NCI-H2227 treated with DMSO at 0.1 percent for 48 hours (cell line): Measurements from ENCODE around the gene PLPPR2.
"Not testable (repeated sequence)": the region's sequence is repeated elsewhere in the genome, so short reads cannot be mapped to it uniquely, and the experiment has no call there.

Source experiments
- DNase-seq: peaks from one replicate; lab custom pipeline; 2025; lab: John Stamatoyannopoulos, UW

PLPPR2 gene

GRCh38 chr19:11373885-11374432, 18.7 kb downstream of the PLPPR2 start:
- DNase-seq, result no peak

- peak; percentile 98 for DNase-seq
Observed at GRCh38 chr19:11374433-11375142, 19.4 kb downstream of the PLPPR2 start, which contains the start of gene SWSAP1. TSS of gene SWSAP1 (plus strand) at chr19:11374666. CDS start at chr19:11374681, 15 bp downstream.

GRCh38 chr19:11375143-11375948, 20.1 kb downstream of the PLPPR2 start:
- DNase-seq, result no peak

GRCh38 chr19:11377237-11377636, 22.0 kb downstream of the PLPPR2 start:
- no peak for DNase-seq

- DNase-seq, result no peak
Observed at GRCh38 chr19:11377756-11378155, 22.5 kb downstream of the PLPPR2 start.

GRCh38 chr19:11378319-11379189, 23.3 kb downstream of the PLPPR2 start:
- no peak for DNase-seq

- not testable (repeated sequence) for DNase-seq
Observed at GRCh38 chr19:11379269-11379845, 24.1 kb downstream of the PLPPR2 start.

GRCh38 chr19:11379857-11380350, 24.7 kb downstream of the PLPPR2 start:
- DNase-seq, result no peak

- peak; percentile 96 for DNase-seq
Observed at GRCh38 chr19:11380653-11381537, 25.7 kb downstream of the PLPPR2 start.

GRCh38 chr19:11382898-11383705, 27.9 kb downstream of the PLPPR2 start:
- peak; percentile 19 for DNase-seq

GRCh38 chr19:11383706-11384048, 28.4 kb downstream of the PLPPR2 start:
- DNase-seq, result no peak

- DNase-seq, result no peak
Observed at GRCh38 chr19:11384778-11385129, 29.5 kb downstream of the PLPPR2 start.

- no peak for DNase-seq
Observed at GRCh38 chr19:11387162-11388034, 32.2 kb downstream of the PLPPR2 start.

- DNase-seq, result no peak
Observed at GRCh38 chr19:11390359-11390758, 35.1 kb downstream of the PLPPR2 start.

GRCh38 chr19:11390933-11391680, 35.9 kb downstream of the PLPPR2 start:
- no peak for DNase-seq

- no peak for DNase-seq
Observed at GRCh38 chr19:11397089-11397610, 41.9 kb downstream of the PLPPR2 start.

- DNase-seq, result no peak
Observed at GRCh38 chr19:11399667-11400066, 44.4 kb downstream of the PLPPR2 start.

GRCh38 chr19:11400798-11401197, 45.6 kb downstream of the PLPPR2 start:
- DNase-seq, result no peak
